Transverse colon (tissue), 4 donors: ENCODE data around the gene GHRHR.

Experiments
- CTCF ChIP-seq, 5 experiments: fragments of 200-600 bp in 3 of 5; fragments of 450-650 bp in 2 of 5; sonication (generic) in 3 of 5; IDR thresholded peaks; 1 replicate in 2 of 5; 2 replicates in 3 of 5; pipeline ENCODE4 v1.5.1; 2016 to 2017; ENCODE audit warnings: antibody characterized with exemption in 5 of 5, inconsistent platforms in 3 of 5, mild to moderate bottlenecking in 2 of 5, moderate library complexity in 1 of 5
- POLR2AphosphoS5 ChIP-seq, 3 donors: sonication (generic); formaldehyde crosslinking; IDR thresholded peaks; one replicate each; pipeline ENCODE4 v1.6.1; 2016; ENCODE audit warnings: antibody characterized with exemption in 3 of 3

GRCh38 chr7:30969604-30969970, 5.8 kb downstream of the GHRHR start:
- TF ChIP-seq CTCF (IDR thresholded peaks at IDR 0.05): no peak
- TF ChIP-seq POLR2AphosphoS5 (IDR thresholded peaks at IDR 0.05): no peak
